ENCODE measurements around the gene ACVR1C.

DNA sequence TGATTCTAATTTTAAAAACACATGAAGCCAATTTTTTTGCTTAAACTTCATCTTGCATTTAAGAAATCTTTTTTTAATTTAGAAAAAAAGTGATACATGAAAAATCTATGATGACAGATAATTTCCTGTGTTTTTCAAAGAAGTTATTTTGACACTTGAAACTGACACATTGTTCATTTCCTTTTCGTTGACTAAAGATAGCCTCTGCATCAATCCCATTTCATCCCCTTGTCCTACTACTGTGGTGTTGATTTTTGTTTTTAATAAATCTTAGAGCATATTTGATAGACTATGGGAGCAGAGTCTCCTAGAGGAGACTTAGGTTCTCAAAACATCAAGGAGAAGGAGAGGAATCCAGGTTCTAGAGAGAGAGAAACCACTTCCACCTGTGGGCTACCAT is 70.9 kb downstream of the ACVR1C start:
- TF ChIP-seq, protein P1, sequence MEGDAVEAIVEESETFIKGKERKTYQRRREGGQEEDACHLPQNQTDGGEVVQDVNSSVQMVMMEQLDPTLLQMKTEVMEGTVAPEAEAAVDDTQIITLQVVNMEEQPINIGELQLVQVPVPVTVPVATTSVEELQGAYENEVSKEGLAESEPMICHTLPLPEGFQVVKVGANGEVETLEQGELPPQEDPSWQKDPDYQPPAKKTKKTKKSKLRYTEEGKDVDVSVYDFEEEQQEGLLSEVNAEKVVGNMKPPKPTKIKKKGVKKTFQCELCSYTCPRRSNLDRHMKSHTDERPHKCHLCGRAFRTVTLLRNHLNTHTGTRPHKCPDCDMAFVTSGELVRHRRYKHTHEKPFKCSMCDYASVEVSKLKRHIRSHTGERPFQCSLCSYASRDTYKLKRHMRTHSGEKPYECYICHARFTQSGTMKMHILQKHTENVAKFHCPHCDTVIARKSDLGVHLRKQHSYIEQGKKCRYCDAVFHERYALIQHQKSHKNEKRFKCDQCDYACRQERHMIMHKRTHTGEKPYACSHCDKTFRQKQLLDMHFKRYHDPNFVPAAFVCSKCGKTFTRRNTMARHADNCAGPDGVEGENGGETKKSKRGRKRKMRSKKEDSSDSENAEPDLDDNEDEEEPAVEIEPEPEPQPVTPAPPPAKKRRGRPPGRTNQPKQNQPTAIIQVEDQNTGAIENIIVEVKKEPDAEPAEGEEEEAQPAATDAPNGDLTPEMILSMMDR (IDR thresholded peaks at IDR 0.05), result no peak
- no peak for TF ChIP-seq POLR2A (IDR thresholded peaks at IDR 0.05)
